ENCODE measurements around the gene EFNB3. TPM values are rescaled to one million over a fixed set of nuclear protein-coding genes. Genes with fewer than 3 reads are reported as not detected.

Gene EFNB3
- polyA plus RNA-seq, 1 of the 3 experiments (the other 2 are of a cell fraction), result 26.1 TPM

GRCh38 chr17:7713782-7714181 is 8.8 kb downstream of the EFNB3 start:
- H3K9ac ChIP-seq, result no peak overlapping the region
- ChIA-PET POLR2A (interaction anchor here (1.9 to 2.0 kb wide), 2 partner anchors 10 to 27 kb away, joined by 6 to 11 read pairs; partner anchors contain the start of genes EFNB3, TP53 and WRAP53), CTCF (interaction anchor here (1.0 to 8.2 kb wide), 3 partner anchors 8 to 26 kb away, joined by 3 to 82 read pairs (median 5); partner anchors contain the start of genes EFNB3, TP53 and WRAP53)
- H3K9me3 ChIP-seq, result no peaks in the 10 kb centered on the region
- peaks cover 0 to 2% of the 10 kb centered on the region in 2 experiments for H3K36me3 ChIP-seq (replicated peaks in 1 of 2; ENCODE audit: control insufficient read depth in 1 of 2, insufficient read depth in 2 of 2, low read length in 1 of 2)
- TF ChIP-seq SMC3 (IDR thresholded peaks at IDR 0.05; ENCODE audit: low read depth, low read length), result no peak
- no peak for TF ChIP-seq FOXM1 (IDR thresholded peaks at IDR 0.05; ENCODE audit: low read depth)
- no peak for TF ChIP-seq ZBTB33 (IDR thresholded peaks at IDR 0.05; ENCODE audit: borderline replicate concordance, low read depth)
- no peak for TF ChIP-seq GATA2 (CRISPR knock-in tag; IDR thresholded peaks at IDR 0.05)
- TF ChIP-seq, protein P1, sequence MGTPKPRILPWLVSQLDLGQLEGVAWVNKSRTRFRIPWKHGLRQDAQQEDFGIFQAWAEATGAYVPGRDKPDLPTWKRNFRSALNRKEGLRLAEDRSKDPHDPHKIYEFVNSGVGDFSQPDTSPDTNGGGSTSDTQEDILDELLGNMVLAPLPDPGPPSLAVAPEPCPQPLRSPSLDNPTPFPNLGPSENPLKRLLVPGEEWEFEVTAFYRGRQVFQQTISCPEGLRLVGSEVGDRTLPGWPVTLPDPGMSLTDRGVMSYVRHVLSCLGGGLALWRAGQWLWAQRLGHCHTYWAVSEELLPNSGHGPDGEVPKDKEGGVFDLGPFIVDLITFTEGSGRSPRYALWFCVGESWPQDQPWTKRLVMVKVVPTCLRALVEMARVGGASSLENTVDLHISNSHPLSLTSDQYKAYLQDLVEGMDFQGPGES (IDR thresholded peaks at IDR 0.05; ENCODE audit: low read depth, low read length), result no peak
- no peak for TF ChIP-seq SIN3A (IDR thresholded peaks at IDR 0.05; ENCODE audit: borderline replicate concordance, low read depth, low read length)
- TF ChIP-seq, protein P2, sequence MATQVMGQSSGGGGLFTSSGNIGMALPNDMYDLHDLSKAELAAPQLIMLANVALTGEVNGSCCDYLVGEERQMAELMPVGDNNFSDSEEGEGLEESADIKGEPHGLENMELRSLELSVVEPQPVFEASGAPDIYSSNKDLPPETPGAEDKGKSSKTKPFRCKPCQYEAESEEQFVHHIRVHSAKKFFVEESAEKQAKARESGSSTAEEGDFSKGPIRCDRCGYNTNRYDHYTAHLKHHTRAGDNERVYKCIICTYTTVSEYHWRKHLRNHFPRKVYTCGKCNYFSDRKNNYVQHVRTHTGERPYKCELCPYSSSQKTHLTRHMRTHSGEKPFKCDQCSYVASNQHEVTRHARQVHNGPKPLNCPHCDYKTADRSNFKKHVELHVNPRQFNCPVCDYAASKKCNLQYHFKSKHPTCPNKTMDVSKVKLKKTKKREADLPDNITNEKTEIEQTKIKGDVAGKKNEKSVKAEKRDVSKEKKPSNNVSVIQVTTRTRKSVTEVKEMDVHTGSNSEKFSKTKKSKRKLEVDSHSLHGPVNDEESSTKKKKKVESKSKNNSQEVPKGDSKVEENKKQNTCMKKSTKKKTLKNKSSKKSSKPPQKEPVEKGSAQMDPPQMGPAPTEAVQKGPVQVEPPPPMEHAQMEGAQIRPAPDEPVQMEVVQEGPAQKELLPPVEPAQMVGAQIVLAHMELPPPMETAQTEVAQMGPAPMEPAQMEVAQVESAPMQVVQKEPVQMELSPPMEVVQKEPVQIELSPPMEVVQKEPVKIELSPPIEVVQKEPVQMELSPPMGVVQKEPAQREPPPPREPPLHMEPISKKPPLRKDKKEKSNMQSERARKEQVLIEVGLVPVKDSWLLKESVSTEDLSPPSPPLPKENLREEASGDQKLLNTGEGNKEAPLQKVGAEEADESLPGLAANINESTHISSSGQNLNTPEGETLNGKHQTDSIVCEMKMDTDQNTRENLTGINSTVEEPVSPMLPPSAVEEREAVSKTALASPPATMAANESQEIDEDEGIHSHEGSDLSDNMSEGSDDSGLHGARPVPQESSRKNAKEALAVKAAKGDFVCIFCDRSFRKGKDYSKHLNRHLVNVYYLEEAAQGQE (IDR thresholded peaks at IDR 0.05; ENCODE audit: low read depth, low read length), result no peak
- TF ChIP-seq YY1 (IDR thresholded peaks at IDR 0.05; ENCODE audit: low read depth), result no peak
- no peak for TF ChIP-seq FOXJ3 (CRISPR knock-in tag; IDR thresholded peaks at IDR 0.05)
- no peak for TF ChIP-seq FOSL2 (IDR thresholded peaks at IDR 0.05; ENCODE audit: borderline replicate concordance, low read depth)
- no peak for TF ChIP-seq TAF1 (IDR thresholded peaks at IDR 0.05; ENCODE audit: borderline replicate concordance, low read depth, low read length)
- TF ChIP-seq, protein P3, sequence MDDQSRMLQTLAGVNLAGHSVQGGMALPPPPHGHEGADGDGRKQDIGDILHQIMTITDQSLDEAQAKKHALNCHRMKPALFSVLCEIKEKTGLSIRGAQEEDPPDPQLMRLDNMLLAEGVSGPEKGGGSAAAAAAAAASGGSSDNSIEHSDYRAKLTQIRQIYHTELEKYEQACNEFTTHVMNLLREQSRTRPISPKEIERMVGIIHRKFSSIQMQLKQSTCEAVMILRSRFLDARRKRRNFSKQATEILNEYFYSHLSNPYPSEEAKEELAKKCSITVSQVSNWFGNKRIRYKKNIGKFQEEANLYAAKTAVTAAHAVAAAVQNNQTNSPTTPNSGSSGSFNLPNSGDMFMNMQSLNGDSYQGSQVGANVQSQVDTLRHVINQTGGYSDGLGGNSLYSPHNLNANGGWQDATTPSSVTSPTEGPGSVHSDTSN (IDR thresholded peaks at IDR 0.05), result no peak
- no peak for TF ChIP-seq RFX5 (IDR thresholded peaks at IDR 0.05; ENCODE audit: low read length)
- H3K9me2 ChIP-seq, result no peaks in the 10 kb centered on the region
- H3F3A ChIP-seq (replicated peaks; ENCODE audit: insufficient read depth), result peaks cover 9% of the 10 kb centered on the region
- H3K27ac ChIP-seq (ENCODE audit: low read depth in 2 of 2, low read length in 1 of 2), result no peak overlapping the region
- no peaks in the 10 kb centered on the region for H3K79me2 ChIP-seq (ENCODE audit: insufficient read depth)
- WGBS (ENCODE audit: low lambda C conversion rate), result 63% methylated on average over 9 of the region's 9 CpGs
- H3K4me2 ChIP-seq, result no peak overlapping the region
- peaks cover 3 to 27% of the 10 kb centered on the region in 2 experiments; a peak in 1 of 4 replicates for H3K4me1 ChIP-seq (ENCODE audit: control insufficient read depth in 1 of 2, insufficient read depth in 2 of 2, low read depth in 1 of 2, low read length in 1 of 2)
- no peak for DNase-seq
- H2AFZ ChIP-seq (ENCODE audit: low read depth), result no peak overlapping the region
- H3K4me3 ChIP-seq (ENCODE audit: low read depth in 2 of 2, low read length in 1 of 2), result no peak overlapping the region
- H3K27me3 ChIP-seq (ENCODE audit: insufficient read depth), result no peaks in the 10 kb centered on the region
- no peaks in the 10 kb centered on the region for H4K20me1 ChIP-seq (ENCODE audit: insufficient read depth)

Data from SK-N-SH (cell line).